HL-60 (cell line): ENCODE measurements around the gene GNG3.

Experiments used
- CTCF ChIP-seq: IDR thresholded peaks from one replicate; pipeline ENCODE4 v1.5.1; 2011; ENCODE audit warnings: low read length, control low read depth, inconsistent platforms; ENCODE audit not compliant: insufficient read depth
- GABPA ChIP-seq: IDR thresholded peaks from 2 replicates; pipeline ENCODE4 v1.6.1; 2012; ENCODE audit warnings: low read depth
- POLR2AphosphoS5 ChIP-seq: IDR thresholded peaks from 2 replicates; pipeline ENCODE4 v1.6.1; 2012; ENCODE audit warnings: low read depth

GRCh38 chr11:62669420-62670161, 37.9 kb upstream of the GNG3 start:
- no peak for TF ChIP-seq GABPA
- TF ChIP-seq CTCF = no peak
- no peak for TF ChIP-seq POLR2AphosphoS5
